ENCODE measurements around the gene DLG5.
"Not testable (repeated sequence)": the region's sequence is repeated elsewhere in the genome, so short reads cannot be mapped to it uniquely, and the experiment has no call there.

The DLG5 gene

DNA sequence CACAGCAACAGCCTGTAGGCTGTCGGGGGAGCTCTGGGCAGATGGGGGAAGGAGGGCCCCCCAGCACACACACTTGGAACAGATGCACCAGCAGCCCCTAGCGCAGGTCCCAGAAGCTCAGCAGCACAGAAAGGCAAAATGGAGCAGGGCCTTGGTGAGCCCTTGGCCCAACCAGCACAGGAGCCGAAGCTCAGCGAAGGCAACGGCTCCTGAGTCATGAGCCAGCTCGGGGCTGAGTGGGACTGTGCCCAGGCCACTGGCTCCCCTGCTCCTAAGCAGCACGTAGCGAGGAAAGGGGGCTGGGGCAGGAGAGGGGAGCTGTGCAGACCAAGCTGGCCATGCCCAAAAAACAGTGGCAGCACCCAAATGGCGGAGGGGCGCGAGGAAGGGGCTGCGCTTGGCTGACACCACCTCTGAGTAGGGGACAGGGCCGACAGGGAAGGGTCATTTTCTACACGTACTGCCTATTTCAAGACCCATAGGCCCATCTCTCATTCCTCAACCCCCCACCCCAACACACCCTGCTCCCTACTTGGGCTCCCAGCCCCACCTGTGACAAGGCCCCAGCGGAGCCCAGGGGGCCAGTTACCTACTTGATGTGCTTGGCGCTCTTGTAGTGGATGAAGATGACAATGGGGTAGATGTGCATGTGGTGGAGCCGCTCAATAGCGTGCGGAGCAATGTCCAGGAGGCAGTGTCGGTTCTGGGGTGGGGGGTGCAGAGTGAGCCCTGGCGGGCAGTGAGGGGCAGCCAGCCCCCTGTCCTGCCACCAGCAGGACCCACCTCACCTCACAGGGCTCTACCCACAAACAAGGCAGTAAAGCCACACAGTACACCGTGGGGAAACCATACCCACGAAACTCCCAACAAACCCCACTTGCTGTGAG lies 132.1 kb downstream of the DLG5 start:
- no peak for DNase-seq (ENCODE audit: low read depth in 2 of 2)

DNA sequence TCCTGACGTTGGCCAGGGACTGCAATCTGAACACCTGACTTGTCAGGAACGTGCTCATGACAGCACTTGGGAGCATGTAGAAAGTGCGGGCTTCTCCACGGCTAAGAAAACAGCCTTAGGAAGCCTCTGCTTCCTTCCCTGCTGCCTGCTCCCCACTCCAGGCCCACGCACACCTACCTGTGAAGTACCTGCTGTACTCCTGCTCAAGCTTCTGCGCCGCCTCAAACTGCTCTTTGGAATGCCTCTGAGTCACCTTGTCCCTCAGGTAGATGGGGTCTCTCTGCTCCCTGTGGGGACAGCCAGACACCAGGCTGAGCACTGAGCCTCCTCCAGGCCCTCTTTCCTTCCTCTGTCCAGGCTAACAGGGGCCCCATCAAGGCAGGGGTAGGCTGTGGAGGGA lies 132.7 kb downstream of the DLG5 start:
- DNase-seq (ENCODE audit: low read depth in 2 of 2): no peak

DNA sequence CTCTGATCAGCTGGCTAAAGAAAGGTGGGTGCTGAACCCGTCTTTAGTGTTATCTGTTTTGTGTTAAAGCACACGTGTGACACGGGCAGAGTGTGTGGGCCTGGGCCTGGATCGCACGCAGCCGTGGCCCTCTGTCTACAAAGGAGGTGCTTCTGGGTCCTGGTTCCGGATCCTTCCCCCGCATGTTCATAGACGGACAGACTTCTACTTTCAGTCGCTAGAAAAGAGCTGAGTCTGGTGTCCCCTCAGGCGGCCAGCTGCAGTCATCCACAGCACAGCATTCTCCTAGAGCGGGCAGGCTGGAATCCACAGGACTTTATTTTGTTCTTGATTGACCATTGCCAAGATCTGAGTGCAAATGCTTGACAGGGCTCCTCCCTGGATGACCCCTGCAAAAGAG lies 134.4 kb downstream of the DLG5 start:
- DNase-seq (ENCODE audit: low read depth in 2 of 2): no peak

DNA sequence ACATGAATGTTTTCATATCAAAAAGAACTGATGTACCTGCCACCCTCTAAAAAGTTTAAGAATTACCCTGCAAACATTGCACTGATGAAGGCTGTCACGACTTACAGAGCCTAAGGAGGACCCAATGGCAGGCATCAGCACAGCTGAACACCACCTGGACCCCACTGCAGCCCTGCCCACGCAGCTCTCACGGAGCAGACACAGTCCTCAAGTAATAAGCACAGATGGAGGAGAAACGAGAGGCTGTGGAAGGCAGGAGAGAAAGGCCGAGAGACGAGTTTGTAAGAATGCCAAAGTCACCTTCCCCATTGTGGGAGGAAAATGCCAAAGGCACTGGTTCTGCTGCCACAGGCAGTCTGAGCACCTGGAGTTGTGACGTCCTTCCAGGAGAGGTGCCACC lies 135.0 kb downstream of the DLG5 start:
- no peak for DNase-seq (ENCODE audit: low read depth in 2 of 2)

DNA sequence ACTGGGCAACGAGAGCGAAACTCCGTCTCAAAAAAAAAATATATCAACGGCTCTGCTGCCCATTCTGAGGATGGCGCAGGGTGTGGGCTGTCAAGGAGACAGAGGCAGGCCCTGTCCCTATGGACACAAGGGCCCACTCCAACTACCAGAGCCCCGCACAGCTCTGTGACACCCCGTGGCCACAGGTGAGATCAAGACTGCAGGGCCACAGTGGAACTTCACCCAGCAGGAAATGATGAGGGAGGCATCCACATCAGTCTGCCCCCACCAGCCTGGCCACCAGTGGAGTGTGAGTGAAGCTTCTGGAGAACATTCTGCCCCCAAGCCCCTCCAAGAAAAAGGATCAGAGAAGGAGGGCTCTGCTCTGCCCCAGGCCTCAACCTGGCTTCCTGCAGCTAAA lies 136.7 kb downstream of the DLG5 start:
- DNase-seq (ENCODE audit: low read depth in 2 of 2): no peak

DNA sequence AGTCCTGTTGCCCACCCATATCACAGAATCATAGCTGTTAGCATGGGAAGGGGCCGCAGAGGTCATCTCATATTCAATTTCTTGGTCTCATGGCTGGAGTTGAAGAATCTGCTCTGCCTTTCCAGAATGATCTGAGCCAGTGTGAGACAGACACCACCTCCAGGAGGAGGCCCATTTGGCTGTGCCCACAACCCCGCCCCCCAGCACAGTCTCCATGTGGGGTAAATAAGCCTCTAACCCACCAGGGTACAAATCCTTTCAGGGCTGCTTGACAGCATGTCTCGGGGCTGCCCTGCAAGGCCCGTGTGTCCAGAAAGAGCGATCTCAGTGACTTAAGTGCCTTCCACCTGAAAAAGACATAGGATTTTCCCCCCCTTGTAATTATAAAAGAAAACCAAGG lies 137.5 kb downstream of the DLG5 start:
- DNase-seq (ENCODE audit: low read depth in 2 of 2): no peak

DNA sequence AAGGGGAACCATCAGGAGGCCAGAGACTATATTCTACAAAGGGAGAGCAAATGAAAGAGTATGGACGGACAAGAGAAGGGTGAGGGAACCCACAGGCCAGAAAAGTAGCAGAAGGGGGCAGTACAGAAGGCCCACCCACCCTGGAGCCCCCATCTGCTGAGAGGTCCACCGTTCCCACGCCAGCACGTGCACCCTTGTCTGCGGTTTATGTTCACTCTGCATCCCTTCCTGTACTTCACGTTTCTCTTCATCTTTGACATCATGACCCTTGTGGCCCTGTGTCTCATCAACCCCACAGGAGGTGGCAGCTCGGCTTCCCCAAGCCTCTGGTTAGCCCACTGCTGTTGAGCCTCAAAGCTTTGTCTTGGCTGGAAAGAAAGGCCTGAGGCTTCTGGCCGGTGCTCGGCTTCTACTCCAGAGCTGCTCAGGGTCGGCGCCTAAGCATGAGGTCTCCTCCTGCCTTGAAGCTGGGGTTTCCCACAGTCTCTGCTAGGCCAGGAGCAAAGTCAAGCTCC lies 138.0 kb downstream of the DLG5 start:
- DNase-seq (ENCODE audit: low read depth in 2 of 2): no peak

DNA sequence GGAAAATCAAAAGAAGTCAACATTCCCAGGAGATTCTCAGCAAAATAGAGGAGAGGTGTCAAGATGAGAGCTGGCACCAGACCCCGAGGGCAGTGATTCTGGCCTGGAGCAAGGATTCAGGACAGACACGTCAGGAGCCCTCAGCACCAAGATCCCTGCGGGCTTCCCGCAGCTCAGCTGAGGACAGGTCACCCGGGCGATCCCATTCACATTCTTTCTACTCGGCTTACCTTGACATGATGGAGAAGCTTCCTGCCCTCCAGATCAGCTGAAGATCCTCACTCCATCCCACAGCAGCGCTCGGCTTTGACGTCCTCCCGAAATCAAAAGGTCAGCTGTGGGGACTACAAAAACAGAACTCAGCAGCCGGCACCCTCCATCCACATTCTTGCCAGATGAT lies 139.1 kb downstream of the DLG5 start:
- no peak for DNase-seq (ENCODE audit: low read depth in 2 of 2)

DNA sequence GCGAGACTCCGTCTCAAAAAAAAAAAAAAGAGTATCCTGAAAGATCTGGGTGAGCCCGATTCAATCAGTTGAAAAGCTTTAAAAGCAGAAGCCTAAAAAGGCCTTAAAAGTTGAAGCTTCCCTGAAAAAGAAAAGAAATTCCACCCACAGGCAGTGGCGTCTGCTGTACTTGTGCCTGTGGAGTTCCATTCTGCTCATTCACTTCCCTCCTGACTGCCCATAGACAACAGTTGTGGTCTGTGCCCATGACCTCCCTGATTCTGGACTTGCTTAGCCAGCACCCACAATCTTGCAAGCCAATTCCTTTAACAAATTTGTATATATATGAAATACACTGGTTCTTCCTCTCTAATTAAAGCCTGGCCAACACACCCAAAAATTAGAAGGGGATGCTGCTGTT lies 141.7 kb downstream of the DLG5 start:
- no peak for DNase-seq (ENCODE audit: low read depth in 2 of 2)

DNA sequence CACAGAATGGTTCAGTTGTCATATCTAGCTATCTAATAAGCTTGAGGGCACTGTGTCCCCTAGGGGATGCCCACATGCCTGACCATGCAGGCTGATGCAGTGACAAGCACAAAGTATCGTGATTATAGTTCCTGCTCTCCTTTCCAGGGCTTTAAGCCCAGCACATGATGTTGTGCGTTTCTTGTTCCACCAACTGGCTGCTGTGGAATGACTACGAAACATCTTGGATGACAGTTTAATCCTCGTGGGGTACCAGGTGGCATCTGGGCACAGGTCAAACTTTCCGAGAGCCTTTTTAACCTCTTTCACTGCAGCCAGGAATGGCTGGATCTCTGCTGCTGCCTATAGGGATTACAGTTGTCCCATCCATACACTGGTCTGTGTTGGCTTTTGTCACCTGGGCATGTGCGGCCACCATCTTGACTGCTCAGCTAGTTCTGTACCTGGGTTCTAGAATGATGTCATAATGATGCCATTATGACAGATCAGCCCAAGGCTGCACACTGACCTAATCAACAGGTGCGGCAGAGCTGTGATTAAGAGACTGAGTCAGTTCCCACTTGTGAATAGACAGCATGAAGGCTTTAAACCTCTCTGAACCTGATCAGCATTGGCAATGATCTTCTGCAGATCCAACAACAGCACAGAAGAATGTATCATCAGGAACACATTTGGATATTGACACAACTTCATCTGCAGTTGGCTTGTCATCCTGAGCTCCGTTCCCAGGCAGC lies 144.1 kb downstream of the DLG5 start:
- no peak for DNase-seq (ENCODE audit: low read depth in 2 of 2)

DNA sequence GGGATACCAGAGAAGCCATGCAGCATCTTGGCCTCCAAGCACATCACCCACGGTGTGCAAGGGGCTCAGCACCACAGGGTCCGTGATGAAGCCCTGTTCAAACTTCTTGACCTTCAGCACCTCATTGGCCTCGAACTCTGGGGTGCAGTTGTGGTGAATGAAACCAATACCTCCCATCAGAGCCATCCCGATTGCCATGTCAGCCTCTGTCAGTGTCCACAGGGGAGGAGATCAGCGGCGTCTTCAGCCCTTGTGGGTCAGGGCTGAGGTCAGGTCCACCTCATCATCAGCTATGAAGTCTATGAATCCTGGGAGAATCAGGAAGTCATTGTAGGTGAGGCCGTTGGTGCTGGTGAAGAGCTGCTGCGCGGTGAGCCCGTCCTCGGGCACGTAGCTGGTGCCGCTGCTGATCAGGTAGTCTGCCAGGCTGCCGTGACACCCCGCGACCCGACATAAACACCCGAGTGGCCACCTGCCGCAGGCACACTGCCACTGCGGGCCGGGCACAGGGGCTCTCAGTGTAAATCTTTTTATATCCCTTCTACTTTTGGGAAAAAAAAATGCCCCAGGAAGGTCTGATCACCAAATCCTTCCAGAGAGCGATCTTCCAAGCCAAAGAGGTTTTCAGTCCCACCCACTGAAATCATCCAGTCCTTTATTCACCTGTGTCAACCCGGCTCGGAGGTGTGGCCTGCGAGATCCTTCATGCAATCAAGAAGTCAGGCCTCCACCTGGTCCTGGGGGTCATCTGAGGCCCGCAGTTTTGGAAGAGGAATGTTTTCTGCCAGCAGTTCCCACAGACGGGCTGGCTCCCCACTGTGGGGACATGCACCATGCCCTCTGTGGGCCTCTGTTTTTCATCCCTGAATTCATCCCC lies 144.9 kb downstream of the DLG5 start:
- DNase-seq (ENCODE audit: low read depth in 2 of 2): no peak

DNA sequence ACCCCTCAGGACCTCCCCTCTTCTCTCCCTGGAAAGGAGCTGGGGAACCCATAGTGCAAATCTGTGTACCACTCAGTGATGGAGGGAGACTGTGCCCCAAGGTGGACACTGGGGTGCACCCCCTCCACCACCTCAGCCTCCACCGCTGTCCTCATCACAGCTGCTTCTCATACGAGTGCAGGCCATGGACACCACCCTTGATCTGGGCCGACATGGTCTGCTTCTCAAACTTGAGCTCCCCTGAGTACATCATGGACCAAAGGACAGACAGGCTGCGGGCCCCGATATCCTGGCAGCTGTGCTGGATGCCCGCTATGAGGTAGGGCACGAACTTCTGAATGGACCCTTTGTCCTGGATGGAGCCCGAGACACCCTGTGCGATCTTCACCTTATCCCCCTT lies 146.4 kb downstream of the DLG5 start:
- no peak for DNase-seq (ENCODE audit: low read depth in 2 of 2)

DNA sequence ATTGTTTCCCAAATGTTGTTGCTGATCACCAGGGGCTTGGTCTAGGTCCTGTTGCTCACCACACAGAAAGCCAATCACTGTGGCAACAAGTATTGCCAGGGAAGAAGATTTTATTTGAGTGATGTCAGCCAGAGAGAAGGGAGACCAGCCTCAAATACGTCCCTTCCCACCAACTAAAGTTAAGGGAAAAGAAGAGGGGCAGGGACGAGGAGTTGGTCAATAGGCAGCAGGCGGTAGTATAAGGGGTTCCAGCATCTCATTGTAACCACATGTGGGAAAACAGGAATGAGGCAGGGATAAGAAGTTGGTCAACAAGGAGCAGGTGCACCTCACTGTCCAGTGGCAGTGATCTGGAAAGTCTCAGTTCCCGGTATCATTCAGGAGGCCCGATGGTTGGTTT lies 150.1 kb downstream of the DLG5 start:
- DNase-seq (ENCODE audit: low read depth in 2 of 2): no peak

DNA sequence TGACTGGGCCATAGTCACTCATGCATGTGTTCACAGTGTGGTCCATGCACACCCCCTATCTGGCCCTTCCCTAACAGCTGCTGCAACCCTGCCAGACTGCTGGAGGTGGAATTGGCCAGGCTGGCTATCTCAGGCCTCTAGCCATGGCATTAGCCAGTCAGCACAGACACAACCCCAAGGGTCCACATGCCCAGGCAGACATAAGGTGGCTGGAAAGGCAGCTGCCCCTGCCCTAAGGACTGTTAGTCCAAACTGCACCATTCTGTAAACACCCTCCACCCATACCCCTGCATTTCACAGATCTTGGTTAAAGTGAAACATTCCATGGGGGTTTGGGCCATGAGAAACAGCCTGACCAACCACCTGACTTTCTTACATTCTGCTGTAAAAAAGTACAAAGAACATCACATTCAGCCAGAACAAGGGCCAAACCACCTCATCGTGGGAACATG lies 151.6 kb downstream of the DLG5 start:
- DNase-seq (ENCODE audit: low read depth in 2 of 2): no peak

DNA sequence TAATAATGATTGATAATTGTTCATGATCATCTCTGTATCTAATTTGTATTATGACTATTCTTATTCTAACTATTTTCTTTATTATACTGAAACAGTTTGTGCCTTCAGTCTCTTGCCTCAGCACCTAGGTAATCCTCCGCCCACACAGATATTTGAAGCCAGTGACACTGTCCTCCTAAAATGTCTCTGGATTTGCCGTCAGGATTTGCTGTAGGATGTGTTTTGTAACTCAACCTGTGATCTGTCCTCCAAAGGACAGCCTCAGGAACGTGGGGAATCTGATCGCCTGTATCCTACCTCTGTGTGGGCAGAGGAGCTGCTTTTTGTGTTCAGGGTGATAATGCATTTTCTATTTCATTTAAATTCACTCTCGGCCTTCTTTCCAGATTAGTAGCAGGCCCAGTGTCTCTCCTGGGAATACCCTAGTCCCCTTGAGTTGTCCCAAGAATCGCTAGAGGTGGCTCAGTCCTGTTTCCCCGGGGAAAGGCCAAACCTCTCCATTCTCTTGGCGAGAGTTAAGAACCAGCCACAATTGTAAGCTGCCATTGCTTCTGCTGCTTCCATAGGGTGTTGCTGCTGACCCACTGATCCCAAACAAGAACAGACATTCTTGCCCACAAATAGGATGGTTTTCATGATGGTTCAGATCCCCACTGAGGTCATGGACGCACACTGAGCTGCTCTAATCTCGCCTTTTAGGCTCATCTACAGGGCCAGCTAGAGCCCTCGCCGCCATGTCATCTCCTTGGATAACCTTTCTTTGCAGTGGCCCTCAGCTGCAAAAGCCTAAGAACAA lies 152.7 kb downstream of the DLG5 start:
- no peak for DNase-seq (ENCODE audit: low read depth in 2 of 2)

DNA sequence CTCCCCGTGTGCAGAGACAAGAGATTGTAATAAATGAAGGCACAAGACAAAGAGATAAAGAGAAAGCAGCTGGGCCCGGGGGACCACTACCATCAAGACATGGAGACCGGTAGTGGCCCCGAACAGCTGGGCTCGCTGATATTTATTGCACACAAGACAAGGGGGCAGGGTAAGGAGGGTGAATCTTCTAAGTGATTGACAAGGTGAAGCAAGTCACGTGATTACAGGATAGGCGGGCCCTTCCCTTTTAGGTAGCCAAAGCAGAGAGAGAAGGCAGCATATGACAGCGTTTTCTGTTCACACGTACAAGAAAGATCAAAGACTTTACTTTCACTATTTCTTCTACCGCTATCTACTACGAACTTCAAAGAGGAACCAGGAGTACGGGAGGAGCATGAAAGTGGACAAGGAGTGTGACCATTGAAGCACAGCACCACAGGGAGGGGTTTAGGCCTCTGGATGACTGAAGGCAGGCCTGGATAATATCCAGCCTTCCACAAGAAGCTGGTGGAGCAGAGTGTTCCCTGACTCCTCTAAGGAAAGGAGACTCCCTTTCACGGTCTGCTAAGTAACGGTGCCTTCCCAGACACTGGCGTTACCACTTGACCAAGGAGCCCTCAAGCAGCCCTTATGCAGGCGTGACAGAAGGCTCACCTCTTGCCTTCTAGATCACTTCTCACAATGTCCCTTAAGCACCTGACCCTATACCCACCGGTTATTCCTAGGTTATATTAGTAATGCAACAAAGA lies 153.5 kb downstream of the DLG5 start:
- not testable (repeated sequence) for DNase-seq (ENCODE audit: low read depth in 2 of 2)

DNA sequence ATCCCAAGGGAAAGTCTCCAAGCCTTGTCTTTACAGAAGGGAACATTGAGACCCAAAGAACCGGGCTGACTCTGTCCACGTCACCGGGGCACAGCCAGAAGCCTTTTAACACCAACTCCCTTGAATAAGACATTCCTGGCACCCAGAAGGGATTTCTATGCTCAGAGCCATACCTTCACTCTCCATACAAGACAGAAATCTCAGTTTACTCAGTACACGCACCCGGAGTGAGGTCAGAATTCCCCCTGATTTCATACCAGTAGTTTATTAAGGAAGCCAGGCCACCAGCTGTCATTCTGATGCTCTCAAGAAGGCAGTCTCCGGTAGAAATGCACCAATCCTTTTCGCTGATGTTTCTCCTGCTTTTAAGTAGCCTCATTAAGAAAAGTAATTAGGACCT lies 154.7 kb downstream of the DLG5 start:
- no peak for DNase-seq (ENCODE audit: low read depth in 2 of 2)

DNA sequence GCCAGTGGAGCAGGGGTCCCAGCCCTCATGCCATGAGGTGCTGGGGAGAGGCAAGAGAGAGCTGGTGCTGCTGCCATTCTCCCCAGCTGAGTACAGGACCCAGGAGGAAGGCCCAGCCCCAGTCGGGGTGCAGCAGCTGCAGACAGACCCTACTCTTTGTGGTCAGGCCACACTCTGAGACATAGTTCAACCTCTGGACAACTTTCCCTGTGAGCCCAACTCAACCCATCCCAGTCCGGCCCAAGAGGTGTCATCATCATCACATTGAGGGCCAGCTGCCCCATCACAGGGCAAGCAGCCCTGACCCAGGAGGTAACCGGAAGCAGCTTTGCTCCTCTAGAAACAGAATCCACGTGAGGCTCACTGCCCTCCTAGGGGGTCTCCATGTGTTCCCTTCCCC lies 155.1 kb downstream of the DLG5 start:
- no peak for DNase-seq (ENCODE audit: low read depth in 2 of 2)

DNA sequence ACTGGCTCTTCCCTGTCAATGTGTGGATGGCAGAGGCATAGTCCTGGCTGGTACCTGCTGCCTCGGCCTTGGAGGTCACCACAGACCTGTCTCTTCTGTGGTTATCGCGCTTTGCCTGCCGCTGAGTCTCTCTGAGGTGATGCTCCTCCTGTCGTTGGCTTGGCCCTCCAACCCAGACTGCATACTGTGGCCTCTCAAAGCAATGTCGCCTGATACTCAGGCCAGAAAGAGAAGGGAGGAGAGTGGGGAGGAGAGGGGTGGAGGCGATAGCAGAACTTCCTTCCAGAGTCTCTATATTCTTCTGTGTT lies 155.7 kb downstream of the DLG5 start:
- no peak for DNase-seq (ENCODE audit: low read depth in 2 of 2)

DNA sequence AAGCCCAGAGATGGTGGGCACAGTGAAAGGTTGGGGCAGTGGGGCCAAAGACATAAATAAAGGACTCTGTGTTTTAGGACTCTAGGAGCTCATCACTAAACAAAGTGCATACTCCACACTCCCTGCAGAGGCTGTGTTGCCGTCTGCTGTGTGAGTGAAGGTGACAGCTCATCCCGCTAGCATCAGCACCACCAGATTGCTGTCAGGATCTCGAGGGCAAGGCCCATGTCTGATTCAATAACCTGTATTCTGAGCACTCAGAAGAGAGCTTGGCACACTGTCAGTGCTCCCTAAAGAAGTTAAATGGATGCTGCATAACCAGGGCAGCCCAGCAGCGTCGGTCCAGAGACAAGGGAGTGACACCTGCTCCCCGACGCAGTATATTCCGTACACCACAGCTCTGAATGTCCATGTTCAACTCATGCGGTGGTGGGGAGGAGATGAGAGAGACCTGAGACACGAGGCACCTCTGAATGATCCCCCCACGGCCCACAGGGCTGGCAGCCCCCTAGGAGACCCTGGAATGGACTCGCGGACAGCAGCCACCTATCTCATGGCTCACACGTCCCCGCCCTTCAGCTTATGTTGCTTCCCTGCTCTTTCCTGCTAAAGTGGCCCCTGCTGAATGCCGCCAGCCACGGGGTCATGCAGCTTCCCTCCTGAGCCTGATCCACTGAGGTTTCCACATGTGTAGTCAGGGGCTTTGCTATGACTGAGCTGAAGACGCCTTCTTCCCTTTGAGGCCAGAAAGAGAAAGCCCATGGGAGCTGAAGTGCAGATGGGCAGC lies 156.3 kb downstream of the DLG5 start:
- DNase-seq (ENCODE audit: low read depth in 2 of 2): no peak

All from stimulated activated CD8-positive, alpha-beta memory T cell treated with anti-CD3 and anti-CD28 coated beads, Interleukin-2, amount 100 ng/mL, for 1 hour (primary cell).